Measurements from ENCODE around the gene FAM210A.

The FAM210A gene

DNA sequence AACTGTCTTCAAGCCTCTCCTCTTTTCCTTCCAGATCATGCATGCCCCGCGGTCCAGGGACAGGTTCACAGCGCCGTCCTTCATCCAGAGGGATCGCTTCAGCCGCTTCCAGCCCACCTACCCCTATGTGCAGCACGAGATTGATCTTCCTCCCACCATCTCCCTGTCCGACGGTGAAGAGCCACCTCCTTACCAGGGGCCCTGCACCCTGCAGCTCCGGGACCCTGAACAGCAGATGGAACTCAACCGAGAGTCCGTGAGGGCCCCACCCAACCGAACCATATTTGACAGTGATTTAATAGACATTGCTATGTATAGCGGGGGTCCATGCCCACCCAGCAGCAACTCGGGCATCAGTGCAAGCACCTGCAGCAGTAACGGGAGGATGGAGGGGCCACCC is 81.3 kb downstream of the FAM210A start:
- no peak for DNase-seq (ENCODE audit: low read depth in 3 of 3)

DNA sequence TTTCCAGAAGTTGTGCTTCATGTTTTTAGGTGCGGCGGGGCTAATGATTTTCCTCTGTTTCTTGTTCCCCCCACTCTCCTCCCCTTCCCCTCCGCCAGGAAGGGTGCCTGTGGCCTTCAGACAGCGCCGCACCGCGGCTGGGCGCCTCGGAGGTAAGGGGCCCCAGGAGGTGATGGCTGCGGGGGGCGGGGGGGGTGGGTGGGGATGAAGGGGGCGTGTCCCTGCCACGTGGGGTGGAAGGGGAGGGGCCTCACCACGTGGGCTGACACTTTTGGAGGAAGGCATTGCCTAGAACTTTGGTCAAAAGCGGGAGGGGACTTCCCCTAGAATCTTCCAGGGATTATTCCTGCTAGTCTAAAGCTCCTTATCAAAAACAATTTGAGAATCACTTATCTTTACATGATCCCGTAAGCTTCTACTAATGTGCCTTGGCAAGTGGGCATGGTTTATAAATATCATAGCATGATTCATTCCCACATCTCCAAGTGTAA is 83.1 kb downstream of the FAM210A start:
- DNase-seq (ENCODE audit: low read depth in 3 of 3), result no peak

DNA sequence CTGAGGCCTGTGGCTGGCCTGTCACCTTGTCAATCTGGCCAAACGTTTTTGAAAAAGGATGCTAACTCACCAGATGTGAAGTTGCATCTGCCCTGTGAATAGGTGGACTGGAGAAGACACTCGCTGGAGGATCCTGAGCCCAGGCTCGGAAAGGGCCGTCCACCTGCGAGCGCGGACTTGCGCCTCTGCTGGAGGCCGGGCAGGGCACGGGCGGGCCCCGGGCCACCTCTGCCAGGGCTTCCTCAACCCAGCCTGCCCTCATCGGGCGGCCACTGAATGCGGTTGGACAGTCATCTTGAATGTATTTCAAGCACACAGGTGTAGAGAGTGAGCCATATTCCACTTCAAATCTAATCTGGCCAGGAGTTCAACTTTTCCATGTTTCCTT is 83.9 kb downstream of the FAM210A start:
- no peak for DNase-seq (ENCODE audit: low read depth in 3 of 3)

DNA sequence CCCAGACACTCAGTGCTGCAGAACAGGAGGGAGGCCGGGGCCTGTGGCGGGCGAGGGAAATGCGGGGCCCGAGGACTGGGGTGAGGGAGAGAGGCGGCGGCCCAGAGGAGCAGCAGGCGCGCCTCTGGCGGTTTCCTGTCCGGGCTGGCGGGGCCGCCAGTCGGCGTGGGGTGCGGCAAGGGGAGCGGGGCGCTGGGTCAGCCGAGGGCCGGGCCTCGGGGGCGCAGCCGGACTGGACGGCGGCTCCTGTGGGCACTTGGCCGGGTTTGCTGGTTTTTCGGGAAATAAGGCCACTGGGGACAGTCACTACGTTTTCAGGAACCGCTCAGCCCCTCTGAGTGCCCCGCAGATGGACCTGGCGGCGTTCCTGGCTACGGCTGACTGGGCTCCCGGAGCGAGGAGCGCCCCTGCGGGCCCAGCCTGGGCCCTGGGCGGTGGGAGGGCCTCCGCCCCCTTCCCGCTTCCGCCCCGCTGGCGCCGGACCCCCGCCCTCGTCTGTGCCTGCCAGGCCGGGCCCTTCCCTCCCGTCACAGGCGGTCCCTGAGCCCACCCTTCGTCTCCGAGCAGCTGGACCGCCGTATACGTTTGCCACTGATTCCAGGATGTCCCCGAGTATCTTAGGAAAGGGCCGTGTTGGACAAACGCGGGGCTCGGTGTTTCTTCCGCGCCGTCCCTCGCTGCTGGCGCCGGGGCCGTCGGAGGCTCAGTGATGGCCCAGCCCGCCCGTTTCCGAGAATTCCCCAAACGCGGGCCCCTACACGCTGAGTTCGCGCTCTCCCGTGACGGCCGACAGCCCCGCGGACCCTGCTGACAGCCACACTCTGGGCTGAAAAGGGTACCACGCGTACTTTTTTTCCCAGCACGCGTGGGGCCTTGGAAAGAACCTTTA is 84.6 kb downstream of the FAM210A start:
- no peak for DNase-seq (ENCODE audit: low read depth in 3 of 3)

DNA sequence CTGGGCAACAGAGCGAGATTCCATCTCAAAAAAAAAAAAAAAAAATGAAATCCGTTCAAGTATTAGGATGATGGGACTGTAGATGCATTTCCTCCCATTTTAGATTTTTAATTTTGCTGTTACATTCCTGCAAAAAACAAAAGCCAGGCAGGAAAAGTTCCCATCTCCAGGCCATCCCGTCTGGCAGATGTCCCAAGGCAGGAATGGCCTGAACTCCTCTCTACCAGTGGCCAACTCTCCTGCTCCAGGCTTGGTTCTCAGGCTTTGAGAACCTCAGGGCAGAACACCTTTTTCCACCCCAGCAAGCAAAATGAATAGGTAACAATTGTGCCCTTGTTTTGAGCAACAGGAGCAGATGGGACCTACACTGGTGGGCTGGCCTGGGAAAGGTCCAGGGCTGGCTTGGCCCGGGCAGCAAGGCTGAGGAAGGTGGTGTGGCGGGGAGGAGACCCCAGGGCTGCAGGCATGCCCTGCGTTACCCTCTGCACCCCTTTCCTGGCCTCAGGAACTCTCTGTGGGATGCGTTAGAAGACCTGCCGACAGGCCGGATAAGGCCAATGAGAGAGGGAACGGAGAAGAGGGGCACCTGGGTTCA is 86.0 kb downstream of the FAM210A start:
- DNase-seq (ENCODE audit: low read depth in 3 of 3), result no peak

DNA sequence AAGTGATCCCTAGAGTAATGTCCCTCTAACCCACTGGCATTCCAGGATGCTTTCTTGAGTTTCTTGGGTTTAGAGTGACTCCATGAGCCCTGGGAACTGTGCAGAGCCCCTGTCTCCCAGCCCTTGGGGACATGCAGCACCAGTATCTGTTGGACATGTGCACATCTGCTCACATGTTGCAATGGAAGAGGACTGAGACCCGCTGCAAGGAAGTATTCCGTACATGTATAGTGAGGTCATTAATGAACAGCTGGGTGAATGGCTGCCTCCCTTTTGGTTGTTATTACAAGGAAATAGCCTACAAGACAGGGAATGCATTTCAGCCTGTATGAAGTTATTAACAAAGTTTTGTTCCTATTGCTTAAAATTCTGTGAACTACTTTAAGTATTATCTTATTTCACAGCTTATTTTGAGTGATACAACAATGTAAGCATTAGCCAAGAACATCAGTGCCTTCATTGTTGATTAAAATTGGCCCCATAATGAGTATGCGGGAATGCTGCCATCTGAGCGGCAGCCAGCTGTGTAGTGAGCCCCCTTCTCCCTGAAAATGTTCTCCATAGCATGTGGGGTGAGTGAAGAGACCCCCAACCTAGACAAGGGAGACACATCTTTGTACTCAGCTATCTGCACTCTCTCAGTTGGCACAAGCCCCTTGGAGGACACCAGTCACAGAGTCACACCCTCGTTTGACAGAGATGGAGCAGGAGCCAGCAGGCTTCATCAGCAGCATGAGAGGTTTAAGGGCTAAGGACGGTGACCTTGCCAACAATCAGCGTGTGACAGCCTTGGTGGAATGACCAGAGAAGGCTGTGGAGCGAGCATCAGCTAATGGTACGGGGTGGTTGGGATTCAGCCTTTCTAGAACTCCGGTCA is 87.4 kb downstream of the FAM210A start:
- DNase-seq (ENCODE audit: low read depth in 3 of 3), result no peak

DNA sequence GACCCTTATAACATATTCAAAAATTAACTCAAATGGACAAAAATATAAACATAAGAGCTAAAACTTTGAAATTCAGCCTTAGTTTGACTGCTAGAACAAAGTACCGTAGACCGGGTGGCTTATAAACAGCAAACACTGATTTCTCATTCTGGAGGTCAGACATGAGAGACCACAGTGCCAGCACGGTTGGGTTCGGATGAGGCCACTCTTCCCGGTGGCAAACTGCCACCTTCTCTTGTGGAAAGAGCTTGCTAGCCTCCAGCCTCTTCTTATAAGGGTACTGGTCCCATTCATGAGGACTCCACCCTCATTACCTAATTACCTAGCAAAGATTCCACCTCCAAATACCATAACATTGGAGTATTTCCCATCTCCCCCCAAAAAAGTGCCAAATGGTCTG is 91.3 kb downstream of the FAM210A start:
- no peak for DNase-seq (ENCODE audit: low read depth in 3 of 3)

DNA sequence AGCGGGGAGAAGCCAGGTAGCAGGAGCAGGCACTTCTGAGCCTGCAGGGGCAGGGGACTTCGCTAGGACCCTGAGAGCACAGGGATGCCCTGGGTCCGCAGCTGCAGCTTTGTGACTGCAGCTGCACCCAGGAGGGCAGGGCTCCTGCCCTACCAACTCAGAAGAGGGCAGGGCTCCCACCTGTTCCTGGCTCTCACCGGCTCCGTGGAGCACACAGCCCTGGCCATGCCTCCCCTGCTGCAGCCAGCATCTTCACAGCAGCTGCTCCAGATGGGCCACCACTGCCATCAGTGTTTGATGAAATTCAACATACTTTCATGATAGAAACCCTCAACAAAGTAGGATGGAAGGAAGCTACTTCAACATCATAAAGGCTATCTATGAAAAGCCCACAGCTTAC is 92.7 kb downstream of the FAM210A start:
- DNase-seq (ENCODE audit: low read depth in 3 of 3), result no peak

DNA sequence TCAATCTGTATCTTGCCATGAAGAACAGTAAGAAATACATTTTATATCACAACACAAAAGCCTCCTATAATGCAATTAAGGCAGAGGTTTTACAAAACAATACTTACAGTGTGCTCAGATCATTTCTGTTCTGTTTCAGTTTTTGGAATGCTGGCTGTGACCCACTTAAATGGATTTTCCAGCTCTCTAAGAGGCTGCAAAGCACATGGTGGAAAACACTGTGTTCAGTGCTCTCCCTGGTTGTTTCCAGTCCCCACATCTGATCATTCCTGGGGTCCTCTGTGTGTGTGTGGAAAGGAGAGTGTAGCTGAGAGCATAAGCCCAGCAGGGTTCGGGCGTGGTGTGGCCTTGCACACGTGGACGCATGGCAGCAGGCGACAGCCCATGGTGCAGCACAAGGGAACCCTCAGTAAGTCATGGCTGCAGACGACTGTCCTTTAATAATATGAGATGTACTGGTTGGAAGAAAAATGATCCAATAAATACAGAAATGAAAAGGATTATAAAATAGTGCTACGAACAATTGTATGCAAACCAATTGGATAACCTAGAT is 95.6 kb downstream of the FAM210A start:
- DNase-seq (ENCODE audit: low read depth in 3 of 3), result no peak

DNA sequence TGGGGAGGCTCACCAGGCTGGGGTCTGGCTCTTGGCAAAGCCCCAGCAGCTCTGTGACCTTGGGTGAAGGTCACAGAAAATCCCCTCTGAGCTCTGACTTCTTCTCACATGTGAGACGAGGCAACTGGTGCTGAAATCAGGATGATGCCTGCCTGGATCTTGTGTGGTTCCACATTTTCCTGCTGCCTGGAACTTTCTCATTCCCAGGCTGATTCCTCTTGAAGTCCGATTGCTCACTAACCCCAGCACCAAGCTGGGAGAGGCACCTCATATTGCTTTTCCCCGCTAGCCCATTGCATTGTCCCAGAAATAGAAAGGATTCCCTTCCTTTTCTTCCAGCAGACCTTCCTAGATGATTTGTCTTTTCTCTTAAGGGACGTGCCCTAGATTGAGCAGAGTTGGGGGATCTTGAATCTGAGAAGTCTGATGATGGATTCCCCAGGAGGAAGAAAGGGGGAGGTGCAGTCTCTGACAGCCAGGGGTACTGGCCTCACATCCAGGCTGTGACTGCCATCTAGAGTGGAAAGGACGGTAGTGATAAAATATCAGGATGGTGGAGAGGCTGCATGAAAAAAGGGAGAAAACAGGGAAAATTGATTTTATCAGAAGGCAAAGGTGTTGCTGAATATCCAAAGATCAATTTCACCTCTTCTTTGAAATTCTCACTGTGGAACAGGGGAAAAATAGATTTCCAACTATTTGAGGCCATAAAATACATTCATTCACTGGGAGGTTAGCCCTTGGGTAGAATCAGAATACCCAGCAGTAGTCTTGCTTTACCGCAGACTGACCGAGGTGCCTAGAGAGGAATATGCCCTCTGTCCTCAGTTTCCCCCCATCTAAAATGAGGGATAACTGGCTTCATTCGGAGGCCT is 96.3 kb downstream of the FAM210A start:
- peak; percentile 28 to 38 (median 37) for DNase-seq (ENCODE audit: low read depth in 3 of 3)

DNA sequence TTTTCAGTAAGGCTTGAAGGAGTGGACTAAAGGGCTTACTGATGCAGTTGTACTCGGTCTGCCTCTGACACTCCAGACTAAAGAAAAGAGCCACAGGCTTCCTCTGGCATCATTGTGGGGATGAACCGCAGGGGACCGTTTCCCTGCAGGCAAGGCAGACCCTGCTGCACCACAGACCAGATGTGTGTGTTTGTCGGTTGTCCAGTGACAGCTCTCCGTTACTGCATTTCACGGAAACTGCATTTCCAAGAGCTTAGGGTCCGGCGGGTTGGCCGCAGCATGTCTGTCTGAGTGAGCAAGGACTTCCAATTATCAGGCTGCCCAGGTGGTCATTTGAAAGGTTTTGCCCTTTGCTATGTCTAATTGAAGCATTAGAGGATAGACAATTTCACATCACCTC is 98.1 kb downstream of the FAM210A start:
- no peak for DNase-seq (ENCODE audit: low read depth in 3 of 3)

DNA sequence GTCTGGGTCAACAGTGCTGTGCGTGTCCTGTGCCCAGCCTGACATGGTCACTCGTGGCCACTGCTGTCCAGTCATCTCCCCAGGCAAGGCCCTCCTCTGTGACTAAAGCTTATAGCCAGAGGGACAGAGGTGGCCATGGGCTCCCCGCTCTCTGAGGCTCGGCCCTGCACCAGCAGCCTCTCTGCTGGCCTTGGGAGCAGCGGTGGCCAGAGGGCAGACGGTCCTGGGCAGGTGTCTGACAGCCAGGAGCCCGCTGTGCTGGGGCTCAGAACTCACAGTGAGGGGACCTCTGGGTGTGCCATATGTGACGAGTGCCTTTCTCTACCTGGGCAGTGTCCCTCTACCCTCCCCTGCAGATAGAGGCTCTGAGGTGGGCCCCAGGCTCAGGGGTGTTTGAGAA is 98.7 kb downstream of the FAM210A start:
- DNase-seq (ENCODE audit: low read depth in 3 of 3), result no peak

DNA sequence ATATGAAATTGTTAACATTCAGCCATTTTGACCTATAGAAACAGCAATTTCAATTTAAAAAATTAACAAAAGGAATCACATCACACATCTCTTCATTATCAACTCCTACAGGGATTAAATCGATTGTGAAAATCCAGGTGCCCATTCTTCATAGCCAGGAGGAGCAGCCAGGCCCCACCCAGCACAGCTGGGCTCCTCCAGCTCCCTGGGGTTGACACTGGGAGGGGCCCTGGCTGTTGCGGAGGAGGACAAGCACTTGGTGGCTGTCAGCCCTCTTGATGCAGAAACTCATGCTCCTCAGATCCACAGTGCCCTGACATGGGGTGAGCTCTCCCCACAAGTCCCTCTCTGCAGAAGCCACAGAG is 99.8 kb downstream of the FAM210A start:
- DNase-seq (ENCODE audit: low read depth in 3 of 3), result no peak

DNA sequence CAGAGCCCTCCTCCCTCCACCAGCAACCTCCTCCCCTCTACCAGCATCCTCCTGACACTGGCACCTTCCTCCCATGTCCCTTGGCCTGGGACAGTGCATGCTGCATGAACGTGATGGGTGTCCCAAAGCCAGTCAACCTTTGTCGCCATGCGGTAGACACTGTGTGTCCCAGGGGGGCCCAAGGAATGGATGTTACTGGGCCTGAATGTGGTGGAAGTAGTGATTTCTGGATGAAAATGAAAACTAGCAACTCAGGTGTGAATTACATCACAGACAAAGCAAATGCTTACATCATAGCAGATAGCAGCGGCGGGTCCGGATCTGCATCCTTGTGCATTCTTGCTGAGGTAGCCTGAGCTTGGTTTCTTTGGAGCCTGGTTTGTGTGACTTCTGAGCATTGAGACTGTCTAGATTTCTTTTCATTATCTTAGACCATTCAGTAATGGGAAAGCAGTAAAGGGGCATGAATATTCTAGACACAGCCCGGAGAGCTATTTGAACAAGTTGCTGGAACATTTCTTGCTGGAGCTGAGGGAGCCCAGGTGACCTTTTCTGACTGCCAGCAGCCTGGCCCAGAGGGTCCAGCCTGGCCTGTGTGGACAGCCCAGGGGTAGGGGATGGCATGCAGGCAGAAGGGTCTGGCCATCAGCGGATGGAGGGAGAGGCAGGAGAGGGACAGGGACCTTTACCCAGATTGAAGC is 100.4 kb downstream of the FAM210A start:
- no peak for DNase-seq (ENCODE audit: low read depth in 3 of 3)

DNA sequence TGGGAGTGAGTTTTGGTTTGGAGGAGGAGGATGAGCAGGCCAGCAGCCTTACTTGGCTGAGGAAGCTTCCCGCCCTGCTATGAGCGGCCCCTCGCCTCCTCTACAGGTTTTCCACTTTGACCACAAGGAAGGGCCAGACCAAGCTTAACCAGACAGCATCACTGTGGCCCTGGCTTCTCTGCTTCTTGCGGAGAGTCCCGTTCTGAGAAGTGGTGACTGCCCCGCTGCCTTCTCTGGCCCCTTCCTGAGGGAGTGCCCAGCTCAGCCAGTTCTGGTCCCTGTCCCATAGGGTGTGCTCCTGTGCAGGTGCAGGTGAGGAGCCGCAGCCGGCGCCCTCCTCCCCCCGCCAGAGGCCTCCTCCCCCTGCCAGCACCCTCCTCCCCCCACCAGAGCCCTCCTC is 101.0 kb downstream of the FAM210A start:
- no peak for DNase-seq (ENCODE audit: low read depth in 3 of 3)

DNA sequence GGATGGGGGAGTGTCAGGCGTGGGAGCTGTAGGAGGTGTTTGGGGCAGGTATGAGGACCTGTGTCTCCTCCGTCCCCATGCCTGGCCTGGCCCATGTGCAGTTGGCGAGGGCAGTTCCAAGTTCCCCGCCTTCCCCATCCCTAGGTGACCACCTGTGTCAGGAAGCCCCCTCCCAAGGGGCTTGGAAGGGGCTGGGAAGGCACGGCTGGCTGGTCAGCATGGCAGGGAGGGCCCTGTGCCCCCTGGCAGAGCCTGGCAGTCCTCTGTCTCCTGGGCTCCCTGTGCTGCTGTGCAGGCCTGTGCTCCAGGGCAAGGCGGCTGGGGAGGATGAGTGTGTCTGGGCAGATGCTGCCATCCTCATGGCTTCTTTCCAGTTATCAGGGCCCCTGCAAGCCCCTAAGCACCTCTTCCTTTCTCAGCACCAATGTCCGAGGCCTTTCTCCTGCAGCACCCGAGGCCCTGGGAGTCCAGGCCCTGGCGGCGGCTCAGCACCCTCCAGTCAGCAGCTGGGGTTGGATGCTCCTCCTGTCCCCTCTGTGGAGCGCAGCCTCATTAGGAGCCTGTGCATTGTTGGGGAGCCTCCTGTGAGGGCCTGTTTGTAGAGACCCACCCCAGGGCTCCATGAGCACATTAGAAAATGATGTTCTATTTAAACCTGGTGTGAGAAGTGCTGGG is 101.7 kb downstream of the FAM210A start:
- no peak for DNase-seq (ENCODE audit: low read depth in 3 of 3)

DNA sequence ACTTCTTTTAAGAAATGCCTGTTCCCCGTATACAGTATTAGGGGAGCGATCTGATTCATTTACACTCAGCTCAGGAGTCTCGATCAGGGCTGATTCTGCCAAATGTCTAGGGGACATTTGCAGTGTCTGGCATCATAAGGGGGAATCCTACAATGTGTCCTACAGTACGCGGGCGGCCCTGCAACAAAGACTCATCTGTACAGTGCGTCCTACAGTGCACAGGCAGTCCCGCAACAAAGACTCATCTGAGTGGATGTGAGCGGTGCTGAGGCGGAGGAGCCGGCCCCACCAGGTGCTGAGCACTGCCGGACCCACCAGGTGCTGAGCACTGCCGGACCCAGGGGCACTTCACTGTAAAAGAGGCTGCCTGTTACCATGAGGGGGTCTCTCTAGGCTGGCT is 102.5 kb downstream of the FAM210A start:
- DNase-seq (ENCODE audit: low read depth in 3 of 3), result no peak

DNA sequence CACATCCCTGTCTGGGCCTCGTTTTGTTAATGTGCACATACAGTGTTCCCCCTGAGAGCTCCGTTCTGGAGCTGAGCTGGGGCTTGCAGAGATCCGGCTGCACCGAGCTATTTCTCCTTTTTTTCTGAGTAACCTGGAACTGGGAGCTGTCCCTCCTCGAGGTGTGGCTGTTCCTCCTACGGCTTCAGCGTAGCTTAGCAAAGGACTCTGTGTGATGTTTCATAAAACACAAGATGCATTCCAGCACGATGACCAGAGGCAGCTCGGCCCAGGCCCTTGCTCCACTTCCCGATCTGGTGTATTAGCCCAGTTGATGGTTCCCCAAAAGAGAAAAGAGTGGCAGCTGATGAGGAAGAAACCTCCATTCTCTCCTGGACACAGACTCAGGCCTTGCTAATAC is 103.0 kb downstream of the FAM210A start:
- no peak for DNase-seq (ENCODE audit: low read depth in 3 of 3)

DNA sequence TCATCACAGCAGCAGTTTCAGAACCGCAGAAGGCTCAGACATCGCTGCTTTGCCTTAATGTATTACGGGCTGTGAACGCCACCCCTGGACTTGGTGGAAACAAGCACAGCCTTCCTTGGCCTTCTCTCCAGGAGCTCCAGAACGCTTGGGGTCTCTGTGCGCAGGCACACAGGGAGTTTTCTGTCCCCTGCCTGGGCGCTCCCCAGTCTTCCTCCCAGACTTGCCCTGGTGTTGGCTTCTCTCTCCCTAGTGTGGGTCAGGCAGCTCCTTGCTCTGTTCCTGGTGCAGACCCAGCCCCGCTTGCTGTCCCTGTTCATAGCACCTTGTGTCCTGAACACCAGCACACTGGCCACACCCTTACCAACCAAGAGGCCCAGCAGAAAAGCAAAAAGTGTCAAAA is 103.6 kb downstream of the FAM210A start:
- DNase-seq (ENCODE audit: low read depth in 3 of 3), result no peak

All from stimulated activated CD4-positive, alpha-beta T cell treated with anti-CD3 and anti-CD28 coated beads, TNF-alpha, amount 100 ng/mL, for 24 hours (primary cell).